LNCAP (cell line): Measurements from ENCODE around the gene EPAS1.

Source experiments
- CTCF ChIP-seq: fragments of 450-650 bp; IDR thresholded peaks from 2 replicates; pipeline ENCODE4 v1.5.1; 2017; ENCODE audit warnings: mild to moderate bottlenecking

The EPAS1 gene

DNA sequence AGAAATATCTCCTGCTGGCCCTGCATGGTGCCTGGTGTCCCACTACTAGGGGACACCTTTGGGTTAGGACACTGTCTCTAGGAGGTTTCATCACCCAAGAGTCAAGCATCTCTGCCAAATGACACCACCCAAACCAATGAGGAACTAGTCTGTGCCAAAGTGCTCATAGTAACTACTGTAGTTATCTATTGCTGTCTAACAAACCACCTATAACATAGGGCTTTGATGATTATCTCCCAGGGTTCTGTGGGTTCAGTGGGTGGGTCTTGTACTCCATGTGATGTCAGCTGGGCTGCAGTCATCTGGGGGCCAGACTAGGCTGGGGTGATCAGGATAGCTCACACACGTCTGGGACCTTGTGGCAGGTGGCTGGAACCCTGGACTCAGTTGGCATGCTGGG lies 59.8 kb downstream of the EPAS1 start:
- TF ChIP-seq CTCF, result no peak

GRCh38 chr2:46358713-46359112 lies 61.5 kb downstream of the EPAS1 start:
- TF ChIP-seq CTCF, result no peak

DNA sequence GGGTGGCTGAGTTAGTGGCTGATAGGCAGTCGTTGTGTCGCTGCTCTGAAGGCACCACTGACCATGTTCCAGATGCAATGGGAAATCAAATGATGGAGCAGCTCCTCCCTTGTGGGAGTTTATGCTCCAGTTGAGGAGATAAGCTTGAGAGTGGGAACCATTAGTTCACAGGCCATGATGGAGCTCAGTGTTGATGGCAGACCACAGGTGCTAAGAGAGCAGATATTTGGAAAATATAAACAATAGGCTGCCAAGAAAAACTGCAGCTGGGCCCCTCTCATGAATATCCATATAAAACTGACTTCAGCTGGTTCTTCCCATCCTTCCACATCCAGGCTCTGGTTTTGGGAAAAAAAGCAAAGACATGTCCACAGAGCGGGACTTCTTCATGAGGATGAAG lies 63.1 kb downstream of the EPAS1 start:
- no peak for TF ChIP-seq CTCF

- TF ChIP-seq CTCF, result no peak
Observed at GRCh38 chr2:46361920-46362666, 64.9 kb downstream of the EPAS1 start.

GRCh38 chr2:46362667-46363012 lies 65.4 kb downstream of the EPAS1 start:
- TF ChIP-seq CTCF, result no peak

GRCh38 chr2:46363535-46364170 lies 66.4 kb downstream of the EPAS1 start:
- no peak for TF ChIP-seq CTCF

DNA sequence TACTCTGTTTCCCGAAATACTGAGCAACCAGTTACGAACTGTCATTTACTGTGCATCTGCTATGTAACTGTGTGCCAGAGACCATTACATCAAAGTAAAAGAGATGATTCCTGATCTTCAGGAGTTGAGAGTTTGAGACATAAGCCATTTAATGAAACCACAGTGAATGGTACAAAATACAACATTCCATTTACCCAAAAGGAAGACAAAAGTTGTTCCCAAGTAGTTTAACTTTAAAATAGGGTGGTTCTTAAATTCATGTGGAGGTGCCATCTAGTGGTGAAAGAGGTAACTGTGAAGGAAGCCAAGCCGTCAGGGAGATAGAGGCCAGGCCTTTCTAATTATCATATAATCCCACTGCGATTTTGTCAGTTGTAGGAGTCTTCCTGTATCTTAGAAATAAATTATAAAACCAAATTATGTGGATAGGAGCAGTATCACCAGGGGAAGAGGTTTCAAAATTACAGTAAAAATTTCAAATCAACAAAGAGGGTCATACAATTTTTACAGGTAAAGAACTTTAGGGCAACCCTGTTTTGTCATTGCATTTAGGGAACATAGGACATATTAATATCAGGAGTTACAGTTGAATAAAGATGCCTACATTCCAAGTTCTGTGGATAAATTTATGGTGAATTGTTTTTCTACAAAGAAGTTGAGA lies 67.7 kb downstream of the EPAS1 start:
- peak; percentile 64 for TF ChIP-seq CTCF
